ENCODE results near the gene TET3.

DNA sequence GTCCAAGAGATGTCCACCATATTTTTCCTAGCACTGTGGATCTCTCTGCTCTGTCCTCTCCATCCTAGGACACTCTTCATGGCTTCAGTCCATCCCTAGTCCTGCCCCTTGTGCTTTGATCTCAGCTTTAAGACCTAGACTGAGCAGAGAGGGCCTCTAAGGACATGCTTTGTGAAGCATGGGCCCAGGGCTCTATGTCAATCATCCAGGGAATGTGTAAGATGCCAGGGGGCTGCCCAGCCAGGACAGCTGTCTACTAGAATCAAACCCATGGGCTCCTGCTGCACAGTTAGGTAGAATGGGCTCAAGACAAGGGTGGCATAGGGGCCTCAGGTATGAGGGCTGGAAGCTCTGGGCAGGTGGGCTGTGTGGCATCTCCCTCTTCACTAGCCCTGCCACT lies 24.9 kb downstream of the TET3 start:
- TF ChIP-seq, protein P1, sequence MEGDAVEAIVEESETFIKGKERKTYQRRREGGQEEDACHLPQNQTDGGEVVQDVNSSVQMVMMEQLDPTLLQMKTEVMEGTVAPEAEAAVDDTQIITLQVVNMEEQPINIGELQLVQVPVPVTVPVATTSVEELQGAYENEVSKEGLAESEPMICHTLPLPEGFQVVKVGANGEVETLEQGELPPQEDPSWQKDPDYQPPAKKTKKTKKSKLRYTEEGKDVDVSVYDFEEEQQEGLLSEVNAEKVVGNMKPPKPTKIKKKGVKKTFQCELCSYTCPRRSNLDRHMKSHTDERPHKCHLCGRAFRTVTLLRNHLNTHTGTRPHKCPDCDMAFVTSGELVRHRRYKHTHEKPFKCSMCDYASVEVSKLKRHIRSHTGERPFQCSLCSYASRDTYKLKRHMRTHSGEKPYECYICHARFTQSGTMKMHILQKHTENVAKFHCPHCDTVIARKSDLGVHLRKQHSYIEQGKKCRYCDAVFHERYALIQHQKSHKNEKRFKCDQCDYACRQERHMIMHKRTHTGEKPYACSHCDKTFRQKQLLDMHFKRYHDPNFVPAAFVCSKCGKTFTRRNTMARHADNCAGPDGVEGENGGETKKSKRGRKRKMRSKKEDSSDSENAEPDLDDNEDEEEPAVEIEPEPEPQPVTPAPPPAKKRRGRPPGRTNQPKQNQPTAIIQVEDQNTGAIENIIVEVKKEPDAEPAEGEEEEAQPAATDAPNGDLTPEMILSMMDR (IDR thresholded peaks at IDR 0.05): no peak
- TF ChIP-seq POLR2A (IDR thresholded peaks at IDR 0.05): no peak

All from lower leg skin (tissue), 3 donors.